Immature natural killer cell (primary cell): ENCODE results near the gene CPED1. TPM values are rescaled to one million over a fixed set of nuclear protein-coding genes. Genes with fewer than 3 reads are reported as not detected.
"Not testable (repeated sequence)": the region's sequence is repeated elsewhere in the genome, so short reads cannot be mapped to it uniquely, and the experiment has no call there.

Source experiments
- DNase-seq, 3 donors: peaks; one replicate each; pipeline ENCODE4 v3.0.0; 2022; ENCODE audit warnings: mixed read lengths in 1 of 3
- H3K27ac Mint-ChIP-seq, 6 donors: one replicate each; pipeline ENCODE4 v1.8.0; 2020; ENCODE audit warnings: mixed read lengths in 6 of 6, mild to moderate bottlenecking in 5 of 6, inconsistent platforms in 4 of 6, moderate library complexity in 3 of 6
- H3K27me3 Mint-ChIP-seq, 3 donors: one replicate each; pipeline ENCODE4 v1.8.0; 2020 to 2021; ENCODE audit warnings: low read depth in 3 of 3, mild to moderate bottlenecking in 3 of 3, mixed read lengths in 3 of 3, moderate library complexity in 3 of 3, inconsistent platforms in 1 of 3
- H3K36me3 Mint-ChIP-seq, 3 donors: one replicate each; pipeline ENCODE4 v1.8.0; 2020; ENCODE audit warnings: mixed read lengths in 3 of 3, inconsistent platforms in 2 of 3, mild to moderate bottlenecking in 2 of 3
- H3K4me1 Mint-ChIP-seq, 2 donors: one replicate each; pipeline ENCODE4 v1.8.0; 2020; ENCODE audit warnings: inconsistent platforms in 2 of 2, mild to moderate bottlenecking in 2 of 2, mixed read lengths in 2 of 2, moderate library complexity in 1 of 2
- H3K4me3 Mint-ChIP-seq, 5 donors: one replicate each; pipeline ENCODE4 v1.8.0; 2020; ENCODE audit warnings: mild to moderate bottlenecking in 5 of 5, mixed read lengths in 5 of 5, inconsistent platforms in 3 of 5, moderate library complexity in 3 of 5
- H3K9me3 Mint-ChIP-seq, 6 donors: one replicate each; pipeline ENCODE4 v1.8.0; 2020; ENCODE audit warnings: mild to moderate bottlenecking in 6 of 6, mixed read lengths in 6 of 6, inconsistent platforms in 4 of 6, moderate library complexity in 3 of 6
- polyA plus RNA-seq, 3 donors: library from polyadenylated mRNA; unstranded; fragments of 300-500 nt; fragmentation: Illumina TruSeq; gene quantifications; one replicate each; pipeline ENCODE4 v1.2.3, GENCODE V29; 2021

CPED1 gene
- polyA plus RNA-seq, 3 donors from 2014 or later, result 1.3 to 2.2 TPM; not detected in 1

DNA sequence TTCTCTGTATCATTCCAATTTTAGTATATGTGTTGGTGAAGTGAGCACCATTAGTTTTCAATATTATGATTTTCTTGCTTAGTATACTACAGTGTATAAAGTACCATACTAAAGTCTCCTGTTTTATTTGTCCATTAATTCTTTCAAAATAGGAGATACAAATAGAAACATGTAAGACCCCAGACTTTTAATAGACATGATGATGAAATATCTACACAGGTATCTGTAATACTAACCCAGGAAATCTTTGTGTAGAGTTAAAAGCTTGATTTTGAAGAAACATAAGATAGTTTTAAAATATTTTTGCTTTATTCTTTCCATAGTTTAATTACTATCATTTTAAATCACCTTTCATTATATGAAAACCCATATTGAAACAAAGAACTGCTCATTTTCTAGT is 206.5 kb downstream of the CPED1 start:
- Mint-ChIP-seq H3K9me3 (peaks cover 0 to 1% (median 0%) of the 10 kb centered on the region in 6 donors), H3K27me3 (peaks cover 0 to 8% (median 1%) of the 10 kb centered on the region in 3 donors), H3K27ac (no peak overlapping the region), H3K4me1 (no peaks in the 10 kb centered on the region), H3K36me3 (no peaks in the 10 kb centered on the region), H3K4me3 (no peak overlapping the region)
- no peak for DNase-seq

DNA sequence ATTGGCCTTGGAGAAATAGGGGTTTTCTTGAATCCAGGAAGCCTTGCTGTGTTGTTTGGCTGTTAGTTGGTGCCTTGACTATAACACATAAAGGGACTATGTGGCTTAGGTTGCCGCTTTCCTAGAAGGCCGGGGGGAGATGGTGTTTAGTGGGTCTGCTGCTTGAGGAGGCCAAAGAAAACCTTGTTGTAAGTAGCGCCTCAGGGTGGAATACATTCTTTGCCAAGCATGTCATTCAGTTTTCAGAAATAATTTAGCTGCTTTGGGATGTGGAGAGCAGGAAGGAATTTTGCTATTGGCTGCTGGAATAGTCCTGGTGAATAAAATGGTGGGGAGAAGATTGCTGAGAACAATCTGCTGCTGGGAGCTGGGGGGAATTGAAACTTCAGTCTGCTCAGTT is 207.4 kb downstream of the CPED1 start:
- Mint-ChIP-seq H3K4me3 (no peak overlapping the region), H3K27ac (no peak overlapping the region), H3K9me3 (peaks cover 0 to 2% (median 0%) of the 10 kb centered on the region in 6 donors), H3K4me1 (no peaks in the 10 kb centered on the region), H3K36me3 (no peaks in the 10 kb centered on the region), H3K27me3 (peaks cover 0 to 7% (median 1%) of the 10 kb centered on the region in 3 donors)
- DNase-seq, result no peak

DNA sequence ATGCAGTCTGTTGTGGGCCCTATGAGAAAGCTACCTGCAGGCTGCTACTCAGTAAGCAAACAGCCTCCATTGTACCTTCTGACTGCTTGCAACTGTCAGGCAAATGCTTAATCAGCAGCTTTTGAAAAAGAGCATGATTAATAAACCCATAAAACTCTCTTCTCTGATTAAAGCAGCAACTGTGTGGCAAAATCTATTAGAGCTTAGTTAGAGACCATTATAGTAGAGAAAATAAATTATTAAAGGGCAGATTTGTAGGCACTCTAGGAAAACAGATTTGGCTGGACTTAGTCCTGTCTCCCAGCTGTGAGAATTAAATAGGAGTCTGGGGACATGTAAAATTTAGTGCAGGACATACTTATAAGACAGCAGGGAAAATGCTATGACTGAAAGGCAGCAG is 207.8 kb downstream of the CPED1 start:
- H3K4me1 Mint-ChIP-seq, result no peaks in the 10 kb centered on the region
- no peaks in the 10 kb centered on the region for H3K36me3 Mint-ChIP-seq
- H3K4me3 Mint-ChIP-seq, result no peak overlapping the region
- DNase-seq, result no peak
- H3K9me3 Mint-ChIP-seq, result peaks cover 0 to 2% (median 0%) of the 10 kb centered on the region in 6 donors
- peaks cover 0 to 8% (median 1%) of the 10 kb centered on the region in 3 donors for H3K27me3 Mint-ChIP-seq
- H3K27ac Mint-ChIP-seq, result no peak overlapping the region

DNA sequence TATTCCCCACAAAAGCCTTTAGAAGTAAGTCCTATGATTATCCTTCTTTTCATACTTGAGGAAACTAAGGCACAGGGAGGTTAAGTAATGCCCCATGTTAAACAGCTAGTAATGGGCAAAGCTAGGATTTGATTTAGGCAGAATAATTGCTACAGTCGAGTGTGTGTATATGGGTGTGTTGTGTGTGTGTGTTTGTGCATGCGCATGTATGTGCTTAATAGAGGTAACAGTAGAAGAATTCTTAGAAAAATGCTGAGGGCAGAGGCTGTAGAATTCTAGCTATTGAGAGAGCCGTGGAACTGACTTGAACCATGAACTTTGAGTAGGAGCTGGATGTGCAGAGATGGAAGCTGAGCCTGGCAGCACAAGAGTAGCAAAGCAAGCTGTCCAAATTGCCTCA is 208.9 kb downstream of the CPED1 start:
- H3K27ac Mint-ChIP-seq, result no peak overlapping the region
- H3K27me3 Mint-ChIP-seq, result peaks cover 0 to 8% (median 1%) of the 10 kb centered on the region in 3 donors
- H3K9me3 Mint-ChIP-seq, result peaks cover 0 to 2% (median 0%) of the 10 kb centered on the region in 6 donors
- no peak for DNase-seq
- no peaks in the 10 kb centered on the region for H3K4me1 Mint-ChIP-seq
- H3K4me3 Mint-ChIP-seq, result no peak overlapping the region
- no peaks in the 10 kb centered on the region for H3K36me3 Mint-ChIP-seq

DNA sequence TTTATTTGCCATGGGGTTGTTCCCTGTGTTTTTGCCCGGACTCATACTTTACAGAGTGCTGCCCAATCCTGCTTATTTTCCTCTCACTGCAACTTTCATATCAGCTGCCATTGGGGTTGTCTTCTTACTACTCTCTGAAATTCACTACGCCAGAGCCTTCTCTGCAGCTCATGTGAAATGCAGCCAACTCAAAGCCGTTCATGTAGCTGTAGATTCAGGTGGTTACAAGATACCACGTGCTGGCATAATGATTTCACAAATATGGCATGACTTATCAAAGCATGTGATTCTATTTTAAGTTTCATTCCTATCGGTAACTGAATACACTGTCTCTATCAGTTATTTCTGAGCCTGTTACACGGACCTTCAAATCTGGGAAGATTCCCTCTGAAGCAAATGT is 210.0 kb downstream of the CPED1 start:
- DNase-seq, result no peak
- H3K9me3 Mint-ChIP-seq, result peaks cover 0 to 2% (median 0%) of the 10 kb centered on the region in 6 donors
- no peak overlapping the region for H3K27ac Mint-ChIP-seq
- H3K4me3 Mint-ChIP-seq, result no peak overlapping the region
- H3K36me3 Mint-ChIP-seq, result no peaks in the 10 kb centered on the region
- H3K4me1 Mint-ChIP-seq, result no peaks in the 10 kb centered on the region
- H3K27me3 Mint-ChIP-seq, result peaks cover 0 to 8% (median 1%) of the 10 kb centered on the region in 3 donors

DNA sequence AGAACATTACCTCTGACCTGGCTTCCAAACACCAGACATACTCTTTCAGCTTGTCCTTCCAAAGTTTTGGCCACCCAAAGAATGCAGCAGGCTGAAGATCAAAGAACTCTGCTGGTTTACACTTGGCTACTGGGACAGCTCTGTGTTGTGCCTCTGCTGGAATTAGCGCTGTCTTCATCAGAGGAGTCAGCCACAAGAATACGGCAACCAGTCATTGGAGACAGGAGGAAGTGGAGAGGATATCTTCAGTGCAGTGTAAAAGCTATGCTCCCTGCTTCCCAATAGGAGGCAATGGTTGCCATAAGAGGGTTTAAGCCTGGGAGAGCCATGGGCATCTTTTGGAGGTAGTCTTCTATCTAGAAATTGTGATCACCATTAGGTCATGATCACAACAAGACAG is 213.6 kb downstream of the CPED1 start:
- DNase-seq, result no peak
- H3K9me3 Mint-ChIP-seq, result peaks cover 0 to 2% (median 0%) of the 10 kb centered on the region in 6 donors
- no peaks in the 10 kb centered on the region for H3K36me3 Mint-ChIP-seq
- no peaks in the 10 kb centered on the region for H3K4me1 Mint-ChIP-seq
- peaks cover 0 to 5% (median 1%) of the 10 kb centered on the region in 3 donors for H3K27me3 Mint-ChIP-seq
- H3K27ac Mint-ChIP-seq, result no peak overlapping the region
- H3K4me3 Mint-ChIP-seq, result no peak overlapping the region

DNA sequence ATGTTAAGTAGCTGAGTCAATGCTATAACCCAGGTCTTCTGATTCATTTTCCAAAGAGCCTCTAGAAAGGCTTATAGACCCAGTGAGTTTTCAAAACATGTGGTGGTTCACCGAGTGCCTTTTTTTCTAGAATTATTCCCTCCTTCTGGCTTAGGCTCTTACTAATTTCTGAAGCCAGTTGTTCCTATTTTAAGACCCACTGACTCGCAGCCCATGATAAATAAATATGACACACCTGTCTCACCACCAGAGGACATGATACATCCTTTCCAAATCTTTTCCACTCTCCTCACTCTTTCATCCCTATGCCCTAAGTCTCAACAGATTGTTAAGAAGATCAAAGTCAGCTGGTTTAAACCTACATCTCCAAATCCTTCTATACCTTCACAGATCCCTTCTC is 214.3 kb downstream of the CPED1 start:
- DNase-seq, result no peak
- Mint-ChIP-seq H3K36me3 (no peaks in the 10 kb centered on the region), H3K4me3 (no peak overlapping the region), H3K9me3 (peaks cover 0 to 2% (median 0%) of the 10 kb centered on the region in 6 donors), H3K27me3 (peaks cover 0 to 5% (median 2%) of the 10 kb centered on the region in 3 donors), H3K4me1 (no peaks in the 10 kb centered on the region), H3K27ac (no peak overlapping the region)

DNA sequence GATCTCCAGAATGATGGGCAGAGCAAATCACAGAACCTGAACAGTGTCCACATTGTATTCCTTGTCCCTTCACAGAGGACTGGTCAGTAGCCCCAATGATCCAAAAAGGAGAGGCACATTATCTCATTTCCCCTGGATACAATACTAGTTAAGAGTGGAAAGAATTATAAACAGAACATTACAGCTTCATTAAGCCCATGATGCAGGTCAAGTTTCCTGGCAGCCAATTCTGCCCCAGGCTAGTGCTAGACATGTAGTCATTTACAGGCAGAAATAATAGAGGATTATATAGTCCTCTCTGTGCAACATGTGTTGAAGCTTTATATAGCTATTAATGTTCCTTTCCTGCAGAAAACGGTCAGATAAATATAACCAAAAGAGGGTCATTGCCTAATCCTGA is 216.0 kb downstream of the CPED1 start:
- Mint-ChIP-seq H3K27ac (no peak overlapping the region), H3K36me3 (no peaks in the 10 kb centered on the region), H3K4me1 (no peaks in the 10 kb centered on the region), H3K27me3 (peaks cover 2 to 3% (median 2%) of the 10 kb centered on the region in 3 donors), H3K4me3 (no peak overlapping the region), H3K9me3 (peaks cover 0 to 2% (median 0%) of the 10 kb centered on the region in 6 donors)
- DNase-seq, result no peak

DNA sequence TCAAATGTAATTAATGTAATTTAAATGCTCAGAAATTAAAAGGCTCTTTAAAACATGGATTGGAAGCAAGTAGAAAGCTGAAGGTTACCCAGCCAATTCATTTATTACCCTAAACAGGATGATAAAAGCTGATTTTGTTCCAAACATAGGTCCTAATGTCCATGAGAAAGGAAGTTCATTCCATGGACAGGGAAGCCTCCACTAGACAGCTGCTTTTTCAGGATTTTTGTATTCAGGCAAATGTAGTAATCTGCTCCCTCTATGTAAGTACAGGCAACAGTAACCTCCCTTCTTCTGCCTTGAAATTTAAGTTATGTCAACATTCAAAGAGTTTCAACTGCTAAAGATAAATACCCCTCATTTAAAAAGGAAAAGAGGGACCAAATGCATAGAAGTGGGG is 217.3 kb downstream of the CPED1 start:
- no peak overlapping the region for H3K4me3 Mint-ChIP-seq
- H3K9me3 Mint-ChIP-seq, result no peaks in the 10 kb centered on the region
- no peaks in the 10 kb centered on the region for H3K36me3 Mint-ChIP-seq
- DNase-seq, result no peak
- no peak overlapping the region for H3K27ac Mint-ChIP-seq
- peaks cover 2 to 3% (median 2%) of the 10 kb centered on the region in 3 donors for H3K27me3 Mint-ChIP-seq
- no peaks in the 10 kb centered on the region for H3K4me1 Mint-ChIP-seq

DNA sequence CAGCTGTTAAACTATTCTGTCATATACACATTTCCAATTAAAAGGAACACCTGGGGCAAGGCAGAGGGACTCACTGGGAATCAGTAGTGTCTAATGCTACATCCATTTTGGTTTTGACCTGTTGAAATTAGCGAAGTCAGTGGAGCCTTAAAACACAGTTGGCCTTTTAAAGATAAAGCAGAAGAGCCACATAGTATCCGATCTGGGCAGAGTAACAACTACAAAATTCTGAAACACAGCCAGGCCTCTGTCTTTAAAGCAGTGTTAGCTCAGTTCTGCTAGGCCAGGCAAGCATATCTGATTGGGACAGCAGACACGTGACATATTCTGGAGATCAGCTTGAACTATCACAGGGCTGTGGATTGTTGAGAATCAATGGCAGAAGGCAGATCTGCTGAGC is 222.7 kb downstream of the CPED1 start:
- no peaks in the 10 kb centered on the region for H3K4me1 Mint-ChIP-seq
- no peak for DNase-seq
- H3K27ac Mint-ChIP-seq, result no peak overlapping the region
- H3K9me3 Mint-ChIP-seq, result peaks cover 0 to 1% (median 0%) of the 10 kb centered on the region in 6 donors
- H3K27me3 Mint-ChIP-seq, result peaks cover 0 to 3% (median 2%) of the 10 kb centered on the region in 3 donors
- H3K36me3 Mint-ChIP-seq, result no peaks in the 10 kb centered on the region
- no peak overlapping the region for H3K4me3 Mint-ChIP-seq

DNA sequence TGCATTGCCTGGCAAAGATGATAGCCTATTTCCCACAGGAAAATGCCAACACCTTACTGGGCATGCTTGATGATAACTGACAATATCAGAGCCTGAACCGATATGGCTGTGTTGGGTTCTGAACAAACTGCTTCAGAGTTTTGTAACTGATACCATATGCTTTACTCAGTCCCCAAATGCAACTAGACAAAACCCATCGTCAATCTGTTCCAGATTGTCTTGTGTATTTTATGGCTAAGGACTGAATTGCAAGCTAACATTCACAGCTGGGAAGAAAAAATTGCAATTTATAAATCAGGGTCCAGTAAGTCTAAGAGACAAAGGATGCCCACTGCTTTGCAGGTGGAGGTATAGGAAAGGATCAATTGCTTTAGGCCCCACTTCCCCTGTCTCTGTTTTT is 223.5 kb downstream of the CPED1 start:
- Mint-ChIP-seq H3K4me1 (no peaks in the 10 kb centered on the region), H3K9me3 (peaks cover 0 to 1% (median 0%) of the 10 kb centered on the region in 6 donors), H3K27ac (no peak overlapping the region), H3K4me3 (no peak overlapping the region), H3K27me3 (peaks cover 0 to 3% (median 2%) of the 10 kb centered on the region in 3 donors), H3K36me3 (no peaks in the 10 kb centered on the region)
- DNase-seq, result no peak

DNA sequence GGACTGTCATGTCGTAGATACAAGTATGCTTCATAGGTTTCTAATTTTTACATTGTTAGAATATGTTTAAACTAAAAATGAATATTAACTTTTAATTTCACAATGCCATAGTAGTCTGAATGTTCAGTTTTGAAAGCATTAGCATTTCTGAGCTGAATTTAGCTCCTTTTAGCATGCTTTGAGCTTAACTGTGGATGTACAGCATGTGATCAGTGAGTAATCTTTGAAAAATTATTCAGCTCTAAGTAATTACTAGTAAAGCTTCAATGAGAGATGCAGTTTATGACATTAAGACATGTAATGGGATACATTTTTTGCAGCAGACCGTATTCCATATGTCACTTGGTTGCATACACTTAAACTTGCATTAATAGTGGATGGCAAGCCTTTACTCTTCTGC is 226.1 kb downstream of the CPED1 start:
- peaks cover 0 to 1% (median 0%) of the 10 kb centered on the region in 6 donors for H3K9me3 Mint-ChIP-seq
- no peak overlapping the region for H3K27ac Mint-ChIP-seq
- peaks cover 0 to 2% (median 0%) of the 10 kb centered on the region in 3 donors for H3K27me3 Mint-ChIP-seq
- no peaks in the 10 kb centered on the region for H3K4me1 Mint-ChIP-seq
- DNase-seq, result no peak
- no peaks in the 10 kb centered on the region for H3K36me3 Mint-ChIP-seq
- H3K4me3 Mint-ChIP-seq, result no peak overlapping the region

DNA sequence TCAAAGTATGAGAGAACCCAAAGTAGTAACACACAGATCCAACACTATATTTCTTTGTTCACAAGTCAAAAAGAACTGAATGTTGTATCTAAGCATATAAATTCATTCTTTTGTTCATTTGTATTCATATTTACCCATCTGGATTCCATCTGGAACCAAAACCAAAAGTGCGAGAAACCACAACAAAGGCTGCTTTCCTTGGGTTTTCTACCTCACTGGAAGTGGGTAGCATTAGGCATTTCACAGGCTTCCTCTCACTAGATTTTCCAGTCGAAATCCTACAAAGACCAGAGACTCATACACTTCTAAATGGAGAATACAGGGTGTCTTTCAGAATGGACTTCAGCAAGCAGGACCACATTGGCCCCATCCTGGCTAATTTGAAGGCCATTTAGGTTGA is 230.5 kb downstream of the CPED1 start:
- Mint-ChIP-seq H3K27ac (no peak overlapping the region), H3K4me3 (no peak overlapping the region), H3K36me3 (no peaks in the 10 kb centered on the region), H3K4me1 (no peaks in the 10 kb centered on the region), H3K27me3 (peaks cover 0 to 2% (median 2%) of the 10 kb centered on the region in 3 donors), H3K9me3 (peaks cover 0 to 11% (median under 1%) of the 10 kb centered on the region in 6 donors)
- DNase-seq, result no peak

DNA sequence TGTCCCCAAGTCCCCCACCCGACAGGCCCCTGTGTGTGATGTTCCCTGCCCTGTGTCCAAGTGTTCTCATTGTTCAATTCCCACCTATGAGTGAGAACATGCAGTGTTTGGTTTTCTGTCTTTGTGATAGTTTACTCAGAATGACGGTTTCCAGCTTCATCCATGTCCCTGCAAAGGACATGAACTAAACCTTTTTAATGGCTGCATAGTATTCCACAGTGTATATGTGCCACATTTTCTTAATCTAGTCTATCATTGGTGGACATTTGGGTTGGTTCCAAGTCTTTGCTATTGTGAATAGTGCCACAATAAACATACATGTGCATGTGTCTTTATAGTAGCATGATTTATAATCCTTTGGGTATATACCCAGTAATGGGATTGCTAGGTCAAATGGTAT is 232.6 kb downstream of the CPED1 start:
- not testable (repeated sequence) for H3K36me3 Mint-ChIP-seq, H3K27ac Mint-ChIP-seq, DNase-seq, H3K27me3 Mint-ChIP-seq, H3K4me3 Mint-ChIP-seq, H3K4me1 Mint-ChIP-seq
- H3K9me3 Mint-ChIP-seq, result peaks cover 0 to 11% (median under 1%) of the 10 kb centered on the region in 6 donors

DNA sequence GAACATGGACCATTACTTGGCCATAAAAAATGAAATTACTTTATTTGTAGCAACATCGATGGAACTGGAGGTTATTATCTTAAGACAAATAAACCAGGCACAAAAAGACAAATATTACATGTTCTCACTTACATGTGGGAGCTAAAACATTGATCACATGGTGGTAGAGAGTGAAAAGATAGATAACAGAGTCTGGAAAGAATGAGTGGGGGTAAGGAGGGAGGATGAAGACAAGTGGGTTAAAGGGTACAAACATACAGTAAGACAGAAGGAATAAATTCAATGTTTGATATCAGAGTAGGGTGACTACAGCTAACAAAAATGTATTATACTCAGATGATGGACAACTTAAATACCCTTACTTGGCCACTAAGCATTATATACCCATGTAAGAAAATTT is 240.3 kb downstream of the CPED1 start:
- Mint-ChIP-seq H3K36me3 (no peaks in the 10 kb centered on the region), H3K27ac (no peak overlapping the region), H3K4me3 (no peak overlapping the region), H3K27me3 (peaks cover 0 to 3% (median 2%) of the 10 kb centered on the region in 3 donors), H3K9me3 (peaks cover 0 to 6% (median 0%) of the 10 kb centered on the region in 6 donors), H3K4me1 (no peaks in the 10 kb centered on the region)
- no peak for DNase-seq
